Body of pancreas (tissue), 4 donors: ENCODE data around the gene SLC29A4.
"Not testable (repeated sequence)": the region's sequence is repeated elsewhere in the genome, so short reads cannot be mapped to it uniquely, and the experiment has no call there.

ENCODE experiments used
- CTCF ChIP-seq, 7 experiments: fragments of 450-650 bp in 4 of 7; fragments of 200-600 bp in 3 of 7; sonication (generic) in 3 of 7; IDR thresholded peaks; one replicate each; pipeline ENCODE4 v1.5.1; 2016 to 2019; ENCODE audit warnings: antibody characterized with exemption in 7 of 7
- POLR2A ChIP-seq, 3 donors: fragments of 450-650 bp; IDR thresholded peaks; one replicate each; pipeline ENCODE4 v1.6.1; 2016; ENCODE audit warnings: antibody characterized with exemption in 3 of 3, mild to moderate bottlenecking in 2 of 3

DNA sequence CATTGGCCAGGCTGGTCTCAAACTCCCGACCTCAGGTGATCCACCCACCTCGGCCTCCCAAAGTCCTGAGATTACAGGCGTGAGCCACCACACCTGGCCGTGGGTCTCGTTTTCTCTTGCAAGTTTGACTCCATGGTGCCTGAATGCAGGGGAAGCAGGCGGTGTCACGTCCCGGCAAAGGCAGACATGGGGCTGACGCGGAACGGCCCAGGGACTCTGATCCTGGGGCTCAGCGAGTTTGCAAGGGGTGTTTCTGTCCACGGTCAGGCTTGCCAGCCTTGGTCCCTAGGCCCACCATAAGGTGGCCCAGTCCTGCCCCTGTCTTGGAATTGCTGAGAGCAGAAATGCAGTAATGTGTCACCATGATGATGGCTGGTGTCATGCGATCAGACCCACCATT, 6.6 kb upstream of the SLC29A4 start:
- TF ChIP-seq CTCF, POLR2A (IDR thresholded peaks at IDR 0.05): not testable (repeated sequence)
